K562 (cell line): ENCODE data around the gene VIPR1. TPM values are rescaled to one million over a fixed set of nuclear protein-coding genes. Genes with fewer than 3 reads are reported as not detected.

Experiments
- ASH1L ChIP-seq: fragments of 450-650 bp; IDR thresholded peaks from 2 replicates; pipeline ENCODE4 v1.6.1; 2018; ENCODE audit warnings: borderline replicate concordance, mild to moderate bottlenecking, low read depth; ENCODE audit not compliant: partially characterized antibody
- BRD4 ChIP-seq: fragments of 200-600 bp; sonication (generic); IDR thresholded peaks from 2 replicates; pipeline ENCODE4 v1.6.1; 2017; ENCODE audit warnings: inconsistent platforms
- CHAMP1 ChIP-seq: fragments of 450-650 bp; IDR thresholded peaks from 2 replicates; pipeline ENCODE4 v1.6.1; 2016; ENCODE audit warnings: mild to moderate bottlenecking
- CREB3 ChIP-seq: fragments of 450-650 bp; conservative IDR thresholded peaks from 2 replicates; pipeline ENCODE4 v1.6.1; 2016; ENCODE audit warnings: missing genetic modification characterization, low read depth, mild to moderate bottlenecking, missing compliant biosample characterization, moderate library complexity
- HDAC8 ChIP-seq: fragments of 450-650 bp; IDR thresholded peaks from 2 replicates; pipeline ENCODE4 v1.6.1; 2016; ENCODE audit warnings: mild to moderate bottlenecking, missing genetic modification characterization, moderate library complexity, missing compliant biosample characterization
- MEIS2 ChIP-seq: fragments of 450-650 bp; IDR thresholded peaks from 2 replicates; pipeline ENCODE4 v1.6.1; 2014; ENCODE audit warnings: mild to moderate bottlenecking; ENCODE audit not compliant: partially characterized antibody
- NCOA1 ChIP-seq: fragments of 450-650 bp; IDR thresholded peaks from 2 replicates; pipeline ENCODE4 v1.6.1; 2016; ENCODE audit warnings: low read depth
- NFE2 ChIP-seq: IDR thresholded peaks from 2 replicates; pipeline ENCODE4 v1.6.1; 2014; ENCODE audit warnings: antibody characterized with exemption, low read depth
- NFRKB ChIP-seq: fragments of 450-650 bp; IDR thresholded peaks from 2 replicates; pipeline ENCODE4 v1.6.1; 2016; ENCODE audit warnings: low read depth
- NR3C1 ChIP-seq: sonication (generic); formaldehyde crosslinking; IDR thresholded peaks from 2 replicates; pipeline ENCODE4 v1.8.1; 2022; ENCODE audit warnings: missing genetic modification reagents
- PHF8 ChIP-seq: fragments of 200-600 bp; sonication (generic); IDR thresholded peaks from 2 replicates; pipeline ENCODE4 v1.6.1; 2012; ENCODE audit warnings: mixed run types, mild to moderate bottlenecking, inconsistent platforms, low read length, moderate library complexity, borderline replicate concordance
- RBM34 ChIP-seq: fragments of 200-400 bp; formaldehyde crosslinking; IDR thresholded peaks from 2 replicates; pipeline ENCODE4 v1.6.1; 2018; ENCODE audit warnings: low read length, borderline replicate concordance; ENCODE audit not compliant: insufficient read depth
- SMAD4 ChIP-seq: fragments of 250-450 bp; sonication (Bioruptor Pico); conservative IDR thresholded peaks from 2 replicates; pipeline ENCODE4 v1.8.0; 2021; ENCODE audit warnings: inconsistent platforms, mild to moderate bottlenecking, moderate library complexity
- SMARCA4 ChIP-seq: fragments of 450-650 bp; IDR thresholded peaks from 2 replicates; pipeline ENCODE4 v1.6.1; 2016
- STAG1 ChIP-seq: sonication (generic); formaldehyde crosslinking; IDR thresholded peaks from 2 replicates; pipeline ENCODE4 v1.5.0; 2020; ENCODE audit warnings: missing genetic modification reagents, borderline replicate concordance
- TCF7L2 ChIP-seq: fragments of 150-350 bp; IDR thresholded peaks from 2 replicates; pipeline ENCODE4 v1.6.1; 2016; ENCODE audit warnings: low read depth, mild to moderate bottlenecking, low read length, moderate library complexity
- YY1 ChIP-seq, 3 experiments: IDR thresholded peaks; 2 replicates each; pipeline ENCODE4 v1.6.1; 2011; ENCODE audit warnings: low read length in 2 of 3, mild to moderate bottlenecking in 2 of 3, moderate library complexity in 2 of 3, borderline replicate concordance in 1 of 3, control low read depth in 1 of 3, low read depth in 1 of 3; ENCODE audit not compliant: insufficient read depth in 3 of 3, insufficient replicate concordance in 2 of 3, control insufficient read depth in 1 of 3, insufficient read length in 1 of 3; ENCODE audit errors: extremely low read depth in 1 of 3
- ZBTB33 ChIP-seq: sonication (generic); formaldehyde crosslinking; IDR thresholded peaks from 2 replicates; pipeline ENCODE4 v1.8.1; 2023; ENCODE audit warnings: mild to moderate bottlenecking, missing genetic modification reagents
- ZNF263 ChIP-seq: sonication (generic); formaldehyde crosslinking; IDR thresholded peaks from 2 replicates; pipeline ENCODE4 v1.8.0; 2022; ENCODE audit warnings: mild to moderate bottlenecking, missing genetic modification reagents, borderline replicate concordance
- ZNF274 ChIP-seq: IDR thresholded peaks from 2 replicates; pipeline ENCODE4 v1.6.1; 2011; ENCODE audit warnings: low read depth, mild to moderate bottlenecking, low read length, moderate library complexity, borderline replicate concordance
- ZNF41 ChIP-seq: fragments of 250-450 bp; sonication (Bioruptor Pico); conservative IDR thresholded peaks from 2 replicates; pipeline ENCODE4 v1.4.0; 2020; ENCODE audit warnings: mild to moderate bottlenecking
- ZNF583 ChIP-seq: fragments of 250-450 bp; sonication (Bioruptor Pico); IDR thresholded peaks from 2 replicates; pipeline ENCODE4 v1.4.0; 2020
- ZNF699 ChIP-seq: fragments of 250-450 bp; sonication (Bioruptor Pico); IDR thresholded peaks from 2 replicates; pipeline ENCODE4 v1.8.0; 2021; ENCODE audit warnings: mild to moderate bottlenecking, moderate library complexity; ENCODE audit not compliant: insufficient replicate concordance
- ZNF766 ChIP-seq: fragments of 200-800 bp; sonication (Bioruptor generic); conservative IDR thresholded peaks from 2 replicates; pipeline ENCODE4 v1.6.1; 2016; ENCODE audit warnings: missing genetic modification characterization, missing compliant biosample characterization
- ZSCAN29 ChIP-seq: fragments of 450-650 bp; IDR thresholded peaks from 2 replicates; pipeline ENCODE4 v1.6.1; 2017
- polyA plus RNA-seq, 8 experiments: library from polyadenylated mRNA; depleted of rRNA in 4 of 8; stranded (reverse) in 5 of 8; unstranded in 3 of 8; fragments of >200 nt; fragmentation: Nextera tagmentation in 2 of 8; fragmentation: Illumina TruSeq in 1 of 8; extraction: Ambion mirVana in 2 of 8; extraction: Trizol in 1 of 8; gene quantifications; 2 replicates each; pipeline versions ENCODE4 v1.2.1 to v1.2.3, GENCODE V29; 2011 to 2014; ENCODE audit warnings: inconsistent platforms in 1 of 8, missing spikeins in 1 of 8
- total RNA-seq, 7 experiments: library from RNA; depleted of rRNA in 6 of 7; stranded (reverse); fragments of >200 nt in 6 of 7; fragmentation: Illumina TruSeq in 2 of 7; extraction: Trizol in 2 of 7; gene quantifications; 2 replicates each; pipeline versions ENCODE4 v1.2.1 to v1.2.3, GENCODE V29; 2011 to 2021; ENCODE audit warnings: low replicate concordance in 1 of 7

VIPR1 gene
- total and polyA plus RNA-seq, 9 of the 15 experiments (the other 6 are each of a cell fraction or from before 2014, with no cell fraction given), result 0.04 to 0.38 (median 0.12) TPM; not detected in 3

- TF ChIP-seq ZNF699, result no peak
- no peak for TF ChIP-seq NR3C1
- TF ChIP-seq ZNF583, result no peak
- TF ChIP-seq TCF7L2, result no peak
- no peak for TF ChIP-seq CHAMP1
- peak; percentile 73 for TF ChIP-seq SMARCA4
- no peak for TF ChIP-seq PHF8
- no peak for TF ChIP-seq SMAD4 (CRISPR knock-in tag)
- no peak for TF ChIP-seq CREB3 (tag)
- TF ChIP-seq ZBTB33 (CRISPR knock-in tag), result peak; percentile 28; the same call in 1 of the 2 replicates
- TF ChIP-seq STAG1 (CRISPR knock-in tag), result no peak
- no peak for TF ChIP-seq NFRKB
- no peak for TF ChIP-seq MEIS2
- no peak for TF ChIP-seq ASH1L
- TF ChIP-seq BRD4, result no peak
- no peak for TF ChIP-seq ZNF274
- TF ChIP-seq NCOA1, result no peak
- TF ChIP-seq ZNF263, result peak; percentile 61; the same call in 1 of the 2 replicates
- no peak for TF ChIP-seq RBM34
- TF ChIP-seq YY1 (IDR thresholded peaks at IDR 0.05; ENCODE audit: borderline replicate concordance in 1 of 3, control insufficient read depth in 1 of 3, extremely low read depth in 1 of 3, insufficient read depth in 3 of 3, insufficient read length in 1 of 3, insufficient replicate concordance in 2 of 3, low read depth in 1 of 3, low read length in 2 of 3), result peak in 1 of 3 experiments; percentile 38
- no peak for TF ChIP-seq HDAC8 (tag)
- no peak for TF ChIP-seq NFE2
- TF ChIP-seq ZSCAN29, result no peak
- TF ChIP-seq ZNF41 (CRISPR knock-in tag), result no peak
- TF ChIP-seq ZNF766 (CRISPR knock-in tag), result 0 out of 2 replicates have a peak, but pooled peaks have one; percentile 37
Observed at GRCh38 chr3:42582474-42583070, 80.1 kb downstream of the VIPR1 start (continued).
